RWPE2 (cell line): ENCODE data around the gene DVL1.

Experiments
- ATAC-seq: fragments of 200-7000 bp; cut with Tn5 transposase; 3 replicates; pipeline ENCODE4 v1.9.1; 2021; ENCODE audit warnings: low read depth
- DNase-seq: peaks from one replicate; pipeline ENCODE4 v3.0.0-alpha.2; 2020; ENCODE audit warnings: low spot score
- H3K27ac ChIP-seq: fragments of 450-650 bp; 2 replicates; pipeline ENCODE4 v1.5.1; 2017; ENCODE audit warnings: mild to moderate bottlenecking; ENCODE audit not compliant: poor library complexity, severe bottlenecking
- H3K27me3 ChIP-seq: fragments of 250-450 bp; sonication (Bioruptor Pico); 2 replicates; pipeline ENCODE4 v1.5.1; 2021; ENCODE audit warnings: mild to moderate bottlenecking, moderate library complexity; ENCODE audit not compliant: insufficient read depth, poor library complexity, severe bottlenecking
- H3K36me3 ChIP-seq: fragments of 250-450 bp; sonication (Bioruptor Pico); 2 replicates; pipeline ENCODE4 v1.5.1; 2020; ENCODE audit warnings: low read depth, mild to moderate bottlenecking, moderate library complexity
- H3K4me1 ChIP-seq: fragments of 250-450 bp; sonication (Bioruptor Pico); 2 replicates; pipeline ENCODE4 v1.5.1; 2021; ENCODE audit warnings: mild to moderate bottlenecking, moderate library complexity; ENCODE audit not compliant: insufficient read depth, poor library complexity, severe bottlenecking
- H3K4me3 ChIP-seq: fragments of 250-450 bp; sonication (Bioruptor Pico); 2 replicates; pipeline ENCODE4 v1.5.1; 2021; ENCODE audit warnings: mild to moderate bottlenecking, moderate library complexity; ENCODE audit not compliant: severe bottlenecking
- H3K9me3 ChIP-seq: fragments of 250-450 bp; sonication (Bioruptor Pico); 2 replicates; pipeline ENCODE4 v1.5.1; 2021; ENCODE audit warnings: mild to moderate bottlenecking, moderate library complexity; ENCODE audit not compliant: severe bottlenecking
- TF ChIP-seq, protein P1 (sequence below): fragments of 450-650 bp; IDR thresholded peaks from one replicate; pipeline ENCODE4 v1.5.1; 2017; ENCODE audit warnings: mild to moderate bottlenecking, moderate library complexity; ENCODE audit not compliant: poor library complexity, severe bottlenecking

Gene DVL1

DNA sequence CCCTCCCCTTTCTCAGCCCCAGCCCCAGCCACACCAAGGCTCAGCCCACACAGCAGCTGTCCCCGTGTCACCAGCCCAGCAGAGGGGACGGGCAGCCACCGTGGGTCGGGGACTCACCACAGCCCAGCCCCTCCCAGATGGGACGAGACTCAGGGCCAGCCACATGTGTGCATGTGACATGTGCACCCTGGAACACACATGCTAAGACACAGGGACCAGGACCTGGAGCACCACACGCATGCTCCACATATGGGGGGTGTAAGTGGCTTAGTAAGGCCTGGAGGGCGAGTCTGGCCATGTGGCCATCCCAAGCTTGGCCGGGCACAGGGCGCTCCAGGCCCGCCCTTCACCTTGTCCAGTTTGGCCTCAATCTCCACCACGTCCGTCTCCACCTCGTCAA, 45.5 kb downstream of the DVL1 start:
- TF ChIP-seq, protein P1, sequence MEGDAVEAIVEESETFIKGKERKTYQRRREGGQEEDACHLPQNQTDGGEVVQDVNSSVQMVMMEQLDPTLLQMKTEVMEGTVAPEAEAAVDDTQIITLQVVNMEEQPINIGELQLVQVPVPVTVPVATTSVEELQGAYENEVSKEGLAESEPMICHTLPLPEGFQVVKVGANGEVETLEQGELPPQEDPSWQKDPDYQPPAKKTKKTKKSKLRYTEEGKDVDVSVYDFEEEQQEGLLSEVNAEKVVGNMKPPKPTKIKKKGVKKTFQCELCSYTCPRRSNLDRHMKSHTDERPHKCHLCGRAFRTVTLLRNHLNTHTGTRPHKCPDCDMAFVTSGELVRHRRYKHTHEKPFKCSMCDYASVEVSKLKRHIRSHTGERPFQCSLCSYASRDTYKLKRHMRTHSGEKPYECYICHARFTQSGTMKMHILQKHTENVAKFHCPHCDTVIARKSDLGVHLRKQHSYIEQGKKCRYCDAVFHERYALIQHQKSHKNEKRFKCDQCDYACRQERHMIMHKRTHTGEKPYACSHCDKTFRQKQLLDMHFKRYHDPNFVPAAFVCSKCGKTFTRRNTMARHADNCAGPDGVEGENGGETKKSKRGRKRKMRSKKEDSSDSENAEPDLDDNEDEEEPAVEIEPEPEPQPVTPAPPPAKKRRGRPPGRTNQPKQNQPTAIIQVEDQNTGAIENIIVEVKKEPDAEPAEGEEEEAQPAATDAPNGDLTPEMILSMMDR = no peak
- ATAC-seq (no peak), DNase-seq (no peak)
- no peaks in the 10 kb centered on the region for H3K9me3 ChIP-seq
- no peak overlapping the region for H3K4me3 ChIP-seq
- H3K27ac ChIP-seq = peak overlapping the region; percentile 89
- H3K27me3 ChIP-seq = no peaks in the 10 kb centered on the region
- H3K4me1 ChIP-seq = peaks cover 31% of the 10 kb centered on the region
- H3K36me3 ChIP-seq = no peaks in the 10 kb centered on the region

- TF ChIP-seq, protein P1 = no peak
- ATAC-seq (no peak), DNase-seq (no peak)
- Histone ChIP-seq H3K36me3 (no peaks in the 10 kb centered on the region), H3K27ac (peak overlapping the region; percentile 89), H3K27me3 (no peaks in the 10 kb centered on the region), H3K4me3 (no peak overlapping the region), H3K9me3 (no peaks in the 10 kb centered on the region), H3K4me1 (peaks cover 31% of the 10 kb centered on the region)
These were observed 46.2 kb downstream of the DVL1 start for GRCh38 chr1:1302951-1303509.

DNA sequence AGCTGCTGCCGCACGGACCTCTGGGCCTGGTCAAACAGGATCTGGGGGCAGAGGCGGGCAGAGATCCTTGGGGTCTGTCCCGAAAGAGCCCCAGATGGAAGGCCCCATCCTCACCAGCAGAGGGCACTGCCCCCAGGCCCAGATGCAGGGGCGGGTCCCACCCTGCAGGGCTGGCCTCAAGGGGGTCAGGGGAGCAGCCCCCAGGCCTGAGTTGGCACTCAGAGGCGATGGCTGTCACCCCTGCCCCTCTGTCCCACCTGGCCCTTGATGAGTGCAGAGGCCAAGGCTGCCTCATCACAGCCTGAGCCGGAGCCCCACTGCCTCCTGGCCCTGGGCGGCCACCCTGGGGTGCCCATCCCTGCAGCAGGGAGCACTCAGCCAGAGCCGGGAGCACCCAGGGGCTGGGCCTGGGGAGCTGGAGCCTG, 47.2 kb downstream of the DVL1 start:
- H3K4me1 ChIP-seq = peaks cover 31% of the 10 kb centered on the region
- TF ChIP-seq, protein P1 = peak; percentile 32
- no peak for DNase-seq
- no peak for ATAC-seq
- H3K36me3 ChIP-seq = no peaks in the 10 kb centered on the region
- no peaks in the 10 kb centered on the region for H3K9me3 ChIP-seq
- H3K27me3 ChIP-seq = no peaks in the 10 kb centered on the region
- no peak overlapping the region for H3K27ac ChIP-seq
- H3K4me3 ChIP-seq = no peak overlapping the region

- ATAC-seq (no peak), DNase-seq (no peak)
- H3K27ac ChIP-seq = no peak overlapping the region
- H3K9me3 ChIP-seq = no peaks in the 10 kb centered on the region
- no peaks in the 10 kb centered on the region for H3K27me3 ChIP-seq
- H3K4me3 ChIP-seq = no peak overlapping the region
- H3K4me1 ChIP-seq = peaks cover 23% of the 10 kb centered on the region
- H3K36me3 ChIP-seq = no peaks in the 10 kb centered on the region
- TF ChIP-seq, protein P1 = peak; percentile 40
These were observed 48.9 kb downstream of the DVL1 start for GRCh38 chr1:1300352-1300739.

DNA sequence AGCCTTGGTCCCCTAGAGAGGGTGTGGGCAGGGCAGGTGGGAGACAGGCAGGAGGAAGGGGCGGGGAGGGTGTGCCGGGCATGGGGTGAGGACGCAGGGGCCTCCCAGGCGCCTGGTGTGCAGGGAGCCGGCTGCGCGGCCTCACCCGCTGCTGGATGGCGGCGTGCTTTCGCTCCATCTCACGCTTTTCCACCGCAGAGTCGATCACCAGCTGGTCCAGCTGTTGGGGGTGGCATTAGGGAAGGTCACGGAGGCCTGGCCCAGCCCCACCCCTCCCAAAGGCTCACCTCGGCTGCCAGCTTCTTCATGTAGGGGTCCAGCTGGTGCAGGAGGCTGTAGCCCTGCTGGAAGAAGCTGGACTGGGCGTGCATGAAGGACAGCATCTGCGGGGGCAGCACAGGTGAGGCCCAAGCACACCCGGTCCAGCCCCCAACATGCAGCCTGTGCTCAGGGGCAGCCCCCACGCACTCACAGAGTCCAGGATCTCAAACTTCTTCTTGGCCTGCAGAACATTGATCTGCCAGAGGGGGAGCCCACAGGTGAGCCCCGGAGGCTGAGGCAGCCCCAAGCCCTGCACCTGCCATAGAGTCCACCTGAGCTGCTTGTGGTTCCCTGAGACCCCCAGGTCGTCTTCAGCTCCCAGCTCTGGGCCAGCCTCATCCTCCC, 49.4 kb downstream of the DVL1 start:
- Histone ChIP-seq H3K4me3 (no peak overlapping the region), H3K27ac (no peak overlapping the region), H3K27me3 (no peaks in the 10 kb centered on the region), H3K36me3 (no peaks in the 10 kb centered on the region), H3K9me3 (no peaks in the 10 kb centered on the region), H3K4me1 (peaks cover 18% of the 10 kb centered on the region)
- ATAC-seq (peak; percentile 40; the same call in 2 of the 3 replicates), DNase-seq (no peak)
- TF ChIP-seq, protein P1 = peak; percentile 61
